ENCODE results near the gene UGP2. TPM values are rescaled to one million over a fixed set of nuclear protein-coding genes. Genes with fewer than 3 reads are reported as not detected.

UGP2 gene
- total and polyA plus RNA-seq, 2 donors from 2014 or later = 118 to 140 TPM

DNA sequence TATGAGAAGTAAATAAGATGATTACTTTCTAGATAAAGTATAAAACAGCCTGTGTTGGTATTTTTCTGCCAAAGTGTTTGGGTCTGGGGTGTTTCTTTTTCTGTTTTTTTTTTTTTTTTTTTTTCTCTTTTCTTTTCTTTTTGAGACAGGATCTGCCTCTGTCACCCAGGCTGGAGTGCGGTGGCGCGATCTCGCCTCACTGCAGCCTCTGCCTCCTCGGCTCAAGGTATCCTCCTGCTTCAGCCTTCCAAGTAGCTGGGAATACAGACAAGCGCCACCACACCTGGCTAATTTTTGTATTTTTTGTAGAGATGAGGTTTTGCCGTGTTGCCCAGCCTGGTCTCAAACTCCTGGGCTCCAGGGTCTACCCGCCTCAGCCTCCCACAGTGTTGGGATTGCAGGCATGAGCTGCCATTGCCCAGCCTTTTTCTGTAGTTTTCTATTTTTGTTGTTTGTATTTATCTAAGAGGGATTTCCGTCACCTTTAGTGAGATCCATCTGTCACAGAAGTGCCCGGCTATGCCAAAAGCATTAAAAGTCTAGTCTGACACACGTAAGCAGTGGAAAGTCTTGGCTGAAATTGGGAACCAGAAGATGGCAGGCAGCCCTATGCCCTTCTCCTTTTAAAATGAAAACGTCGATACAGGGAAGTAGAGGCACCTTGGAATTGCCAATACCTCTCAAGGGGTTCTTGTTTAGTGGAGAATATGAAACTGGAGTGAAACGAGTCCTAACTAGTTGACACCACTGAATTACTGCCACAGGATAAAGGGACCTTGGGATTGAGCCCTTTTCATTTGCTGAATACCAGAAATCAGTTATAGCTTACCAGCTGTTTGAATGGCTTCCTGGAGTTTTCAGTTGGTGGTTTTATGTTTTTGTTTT lies 14.0 kb downstream of the UGP2 start:
- FAIRE-seq (no peak), DNase-seq (no peak)
- no peak overlapping the region for H3K27ac ChIP-seq (ENCODE audit: low read depth in 2 of 2, low read length in 2 of 2)
- intact Hi-C loops (cut with DNase I) = no loop called here
- H3K4me3 ChIP-seq (ENCODE audit: low read length in 3 of 3) = no peak overlapping the region
- no peak for TF ChIP-seq CTCF (IDR thresholded peaks at IDR 0.05; ENCODE audit: borderline replicate concordance, extremely low read depth, insufficient read depth)
- H3K36me3 ChIP-seq (ENCODE audit: control insufficient read depth in 2 of 3, insufficient read depth in 3 of 3, low read length in 3 of 3) = peaks cover 6 to 12% (median 7%) of the 10 kb centered on the region in 3 donors
- no peaks in the 10 kb centered on the region for H3K9me3 ChIP-seq (ENCODE audit: control insufficient read depth in 2 of 3, insufficient read depth in 1 of 3, low read length in 3 of 3)
- H3K4me1 ChIP-seq (ENCODE audit: control insufficient read depth in 2 of 3, insufficient read depth in 2 of 3, low read depth in 1 of 3, low read length in 3 of 3) = peaks cover 0 to 16% (median 9%) of the 10 kb centered on the region in 3 donors
- H3K27me3 ChIP-seq (ENCODE audit: control insufficient read depth, insufficient read depth, low read length) = no peaks in the 10 kb centered on the region
- H3K9ac ChIP-seq (ENCODE audit: low read length in 3 of 3) = no peak overlapping the region

DNA sequence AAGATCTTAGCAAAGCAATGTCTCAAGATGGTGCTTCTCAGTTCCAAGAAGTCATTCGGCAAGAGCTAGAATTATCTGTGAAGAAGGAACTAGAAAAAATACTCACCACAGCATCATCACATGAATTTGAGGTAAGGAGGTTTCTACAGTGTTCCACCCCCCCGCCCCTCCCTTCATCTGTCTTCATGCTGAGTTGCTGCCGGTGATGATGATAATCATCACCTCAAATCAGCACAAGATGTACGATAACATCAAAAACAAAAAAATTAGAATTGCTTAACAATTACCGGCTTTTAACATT lies 14.6 kb downstream of the UGP2 start:
- H3K9me3 ChIP-seq (ENCODE audit: control insufficient read depth in 2 of 3, insufficient read depth in 1 of 3, low read length in 3 of 3) = no peaks in the 10 kb centered on the region
- intact Hi-C loops (cut with DNase I) = no loop called here
- no peak for DNase-seq
- no peak overlapping the region for H3K9ac ChIP-seq (ENCODE audit: low read length in 3 of 3)
- FAIRE-seq = no peak
- no peak overlapping the region for H3K4me3 ChIP-seq (ENCODE audit: low read length in 3 of 3)
- H3K36me3 ChIP-seq (ENCODE audit: control insufficient read depth in 2 of 3, insufficient read depth in 3 of 3, low read length in 3 of 3) = peaks cover 6 to 12% (median 7%) of the 10 kb centered on the region in 3 donors
- H3K4me1 ChIP-seq (ENCODE audit: control insufficient read depth in 2 of 3, insufficient read depth in 2 of 3, low read depth in 1 of 3, low read length in 3 of 3) = peaks cover 0 to 15% (median 9%) of the 10 kb centered on the region in 3 donors
- TF ChIP-seq CTCF (IDR thresholded peaks at IDR 0.05; ENCODE audit: borderline replicate concordance, extremely low read depth, insufficient read depth) = no peak
- H3K27ac ChIP-seq (ENCODE audit: low read depth in 2 of 2, low read length in 2 of 2) = no peak overlapping the region
- H3K27me3 ChIP-seq (ENCODE audit: control insufficient read depth, insufficient read depth, low read length) = no peaks in the 10 kb centered on the region

DNA sequence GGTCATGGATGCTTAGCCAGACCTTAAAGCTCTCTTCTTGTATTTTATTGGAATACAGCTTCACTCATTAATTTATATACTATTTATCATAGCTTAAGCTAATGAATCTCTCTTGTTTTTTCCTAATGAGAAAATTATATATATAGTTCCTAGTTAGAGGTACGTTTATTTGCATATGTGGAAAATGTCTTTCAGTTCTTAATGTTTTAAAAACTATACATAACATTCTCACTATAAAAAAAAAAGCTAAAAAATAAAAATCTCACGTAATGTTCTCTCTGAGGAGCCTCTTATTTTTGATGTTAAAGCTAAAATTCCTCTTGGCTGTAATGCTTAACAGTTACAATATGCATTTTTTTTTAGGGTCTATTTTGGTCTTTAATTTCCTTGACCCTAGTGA lies 16.6 kb downstream of the UGP2 start:
- Histone ChIP-seq H3K36me3 (ENCODE audit: control insufficient read depth in 2 of 3, insufficient read depth in 3 of 3, low read length in 3 of 3) (peaks cover 6 to 12% (median 7%) of the 10 kb centered on the region in 3 donors), H3K27me3 (ENCODE audit: control insufficient read depth, insufficient read depth, low read length) (no peaks in the 10 kb centered on the region), H3K27ac (ENCODE audit: low read depth in 2 of 2, low read length in 2 of 2) (no peak overlapping the region), H3K4me3 (ENCODE audit: low read length in 3 of 3) (no peak overlapping the region), H3K9me3 (ENCODE audit: control insufficient read depth in 2 of 3, insufficient read depth in 1 of 3, low read length in 3 of 3) (no peaks in the 10 kb centered on the region), H3K4me1 (ENCODE audit: control insufficient read depth in 2 of 3, insufficient read depth in 2 of 3, low read depth in 1 of 3, low read length in 3 of 3) (peaks cover 0 to 14% (median 5%) of the 10 kb centered on the region in 3 donors), H3K9ac (ENCODE audit: low read length in 3 of 3) (no peak overlapping the region)
- intact Hi-C loops (cut with DNase I) = no loop called here
- DNase-seq = no peak
- FAIRE-seq = no peak
- no peak for TF ChIP-seq CTCF (IDR thresholded peaks at IDR 0.05; ENCODE audit: borderline replicate concordance, extremely low read depth, insufficient read depth)
